HepG2 (cell line): ENCODE results near the gene PFN4. TPM values are rescaled to one million over a fixed set of nuclear protein-coding genes. Genes with fewer than 3 reads are reported as not detected.

ENCODE experiments used
- ARNTL ChIP-seq: sonication (generic); formaldehyde crosslinking; IDR thresholded peaks from 2 replicates; pipeline ENCODE4 v1.4.0; 2020; ENCODE audit warnings: mild to moderate bottlenecking, missing genetic modification reagents
- BCLAF1 ChIP-seq: fragments of 450-650 bp; IDR thresholded peaks from 2 replicates; pipeline ENCODE4 v1.6.1; 2017; ENCODE audit warnings: mild to moderate bottlenecking
- CENPBD1 ChIP-seq: sonication (generic); formaldehyde crosslinking; IDR thresholded peaks from 2 replicates; pipeline ENCODE4 v1.8.0; 2022; ENCODE audit warnings: missing genetic modification reagents, low read depth, mild to moderate bottlenecking, borderline replicate concordance
- HMG20B ChIP-seq: conservative IDR thresholded peaks from 2 replicates; pipeline ENCODE4 v1.6.1; 2016; ENCODE audit warnings: missing genetic modification reagents, missing compliant biosample characterization
- JUND ChIP-seq: sonication (generic); formaldehyde crosslinking; IDR thresholded peaks from 2 replicates; pipeline ENCODE4 v1.8.0; 2022; ENCODE audit warnings: mild to moderate bottlenecking, missing genetic modification reagents
- KDM4B ChIP-seq: sonication (generic); formaldehyde crosslinking; IDR thresholded peaks from 2 replicates; pipeline ENCODE4 v1.4.0; 2020; ENCODE audit warnings: missing genetic modification reagents
- KDM6A ChIP-seq: IDR thresholded peaks from 2 replicates; pipeline ENCODE4 v1.6.1; 2016; ENCODE audit warnings: low read depth
- KLF11 ChIP-seq: IDR thresholded peaks from 2 replicates; pipeline ENCODE4 v1.6.1; 2016; ENCODE audit warnings: missing compliant biosample characterization
- MXD4 ChIP-seq: IDR thresholded peaks from 2 replicates; pipeline ENCODE4 v1.6.1; 2016; ENCODE audit warnings: mild to moderate bottlenecking, missing biosample characterization, missing genetic modification reagents
- RARG ChIP-seq: sonication (generic); formaldehyde crosslinking; IDR thresholded peaks from 2 replicates; pipeline ENCODE4 v1.4.0; 2020; ENCODE audit warnings: low read depth, mild to moderate bottlenecking, missing genetic modification reagents
- SETDB1 ChIP-seq: sonication (generic); formaldehyde crosslinking; IDR thresholded peaks from 2 replicates; pipeline ENCODE4 v1.5.1; 2020; ENCODE audit warnings: missing genetic modification reagents, mild to moderate bottlenecking, borderline replicate concordance
- SRF ChIP-seq: IDR thresholded peaks from 2 replicates; pipeline ENCODE4 v1.6.1; 2011; ENCODE audit warnings: mild to moderate bottlenecking, low read depth, low read length, moderate library complexity
- ZNF609 ChIP-seq: sonication (generic); formaldehyde crosslinking; IDR thresholded peaks from 2 replicates; pipeline ENCODE4 v1.4.0; 2020; ENCODE audit warnings: mild to moderate bottlenecking, missing genetic modification reagents, borderline replicate concordance
- ZNF652 ChIP-seq: IDR thresholded peaks from 2 replicates; pipeline ENCODE4 v1.6.1; 2016; ENCODE audit warnings: low read depth, borderline replicate concordance
- ZNF7 ChIP-seq: IDR thresholded peaks from 2 replicates; pipeline ENCODE4 v1.6.1; 2016; ENCODE audit warnings: missing biosample characterization, missing genetic modification reagents
- ZNF839 ChIP-seq: sonication (generic); formaldehyde crosslinking; IDR thresholded peaks from 2 replicates; pipeline ENCODE4 v1.4.0; 2020; ENCODE audit warnings: missing genetic modification reagents, mild to moderate bottlenecking, borderline replicate concordance
- polyA plus RNA-seq, 8 experiments: library from polyadenylated mRNA; depleted of rRNA in 3 of 8; stranded (reverse) in 7 of 8; unstranded in 1 of 8; fragments of >200 nt; fragmentation: Illumina TruSeq in 4 of 8; extraction: Trizol in 4 of 8; gene quantifications; 2 replicates each; pipeline versions ENCODE4 v1.2.1 to v1.2.3, GENCODE V29; 2011 to 2016; ENCODE audit warnings: low read depth in 4 of 8, missing spikeins in 1 of 8, mixed read lengths in 1 of 8; ENCODE audit not compliant: insufficient read depth in 1 of 8
- total RNA-seq, 5 experiments: library from RNA; depleted of rRNA; stranded (reverse); fragments of >200 nt; fragmentation: Illumina TruSeq; extraction: Trizol; gene quantifications; 2 replicates each; pipeline ENCODE4 v1.2.3, GENCODE V29; 2016; ENCODE audit warnings: low read depth in 1 of 5
- TF ChIP-seq, protein P1 (sequence below): sonication (generic); formaldehyde crosslinking; IDR thresholded peaks from 2 replicates; pipeline ENCODE4 v1.4.0; 2020; ENCODE audit warnings: missing genetic modification reagents
- TF ChIP-seq, protein P2 (sequence below): sonication (generic); formaldehyde crosslinking; IDR thresholded peaks from 2 replicates; pipeline ENCODE4 v1.8.0; 2022; ENCODE audit warnings: mild to moderate bottlenecking, missing genetic modification reagents; ENCODE audit not compliant: insufficient replicate concordance

Gene PFN4
- total and polyA plus RNA-seq, 2 of the 13 experiments (the other 11 are each of a cell fraction or from before 2014, with no cell fraction given) = 0.12 to 0.20 TPM

GRCh38 chr2:24164416-24164973 lies 41.4 kb upstream of the PFN4 start (continued):
- TF ChIP-seq KDM4B (CRISPR knock-in tag) (0 out of 2 replicates have a peak, but pooled peaks have one; percentile 53), SETDB1 (CRISPR knock-in tag) (no peak), ZNF7 (CRISPR knock-in tag) (no peak), CENPBD1 (CRISPR knock-in tag) (no peak), JUND (CRISPR knock-in tag) (no peak), SRF (no peak), KDM6A (CRISPR knock-in tag) (no peak), KLF11 (CRISPR knock-in tag) (no peak), BCLAF1 (no peak), ZNF839 (CRISPR knock-in tag) (no peak), MXD4 (CRISPR knock-in tag) (no peak; the same call in 1 of the 2 replicates), ZNF609 (no peak), RARG (no peak), ZNF652 (CRISPR knock-in tag) (no peak), ARNTL (CRISPR knock-in tag) (no peak), HMG20B (CRISPR knock-in tag) (no peak)
- TF ChIP-seq, protein P1, sequence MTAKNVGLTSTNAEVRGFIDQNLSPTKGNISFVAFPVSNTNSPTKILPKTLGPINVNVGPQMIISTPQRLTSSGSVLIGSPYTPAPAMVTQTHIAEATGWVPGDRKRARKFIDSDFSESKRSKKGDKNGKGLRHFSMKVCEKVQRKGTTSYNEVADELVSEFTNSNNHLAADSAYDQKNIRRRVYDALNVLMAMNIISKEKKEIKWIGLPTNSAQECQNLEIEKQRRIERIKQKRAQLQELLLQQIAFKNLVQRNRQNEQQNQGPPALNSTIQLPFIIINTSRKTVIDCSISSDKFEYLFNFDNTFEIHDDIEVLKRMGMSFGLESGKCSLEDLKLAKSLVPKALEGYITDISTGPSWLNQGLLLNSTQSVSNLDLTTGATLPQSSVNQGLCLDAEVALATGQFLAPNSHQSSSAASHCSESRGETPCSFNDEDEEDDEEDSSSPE (CRISPR knock-in tag) = no peak
- TF ChIP-seq, protein P2, sequence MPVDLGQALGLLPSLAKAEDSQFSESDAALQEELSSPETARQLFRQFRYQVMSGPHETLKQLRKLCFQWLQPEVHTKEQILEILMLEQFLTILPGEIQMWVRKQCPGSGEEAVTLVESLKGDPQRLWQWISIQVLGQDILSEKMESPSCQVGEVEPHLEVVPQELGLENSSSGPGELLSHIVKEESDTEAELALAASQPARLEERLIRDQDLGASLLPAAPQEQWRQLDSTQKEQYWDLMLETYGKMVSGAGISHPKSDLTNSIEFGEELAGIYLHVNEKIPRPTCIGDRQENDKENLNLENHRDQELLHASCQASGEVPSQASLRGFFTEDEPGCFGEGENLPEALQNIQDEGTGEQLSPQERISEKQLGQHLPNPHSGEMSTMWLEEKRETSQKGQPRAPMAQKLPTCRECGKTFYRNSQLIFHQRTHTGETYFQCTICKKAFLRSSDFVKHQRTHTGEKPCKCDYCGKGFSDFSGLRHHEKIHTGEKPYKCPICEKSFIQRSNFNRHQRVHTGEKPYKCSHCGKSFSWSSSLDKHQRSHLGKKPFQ (CRISPR knock-in tag) = no peak
